Suprapubic skin (tissue), 4 donors: ENCODE results near the gene PPP6R2. TPM values are rescaled to one million over a fixed set of nuclear protein-coding genes. Genes with fewer than 3 reads are reported as not detected.

Experiments used
- DNase-seq, 2 donors: peaks; one replicate each; pipeline ENCODE4 v3.0.0-alpha.2; 2019; ENCODE audit warnings: low spot score in 2 of 2
- H3K27ac ChIP-seq: fragments of 200-600 bp; sonication (generic); one replicate; pipeline ENCODE4 v1.5.1; 2019
- H3K27me3 ChIP-seq: fragments of 200-600 bp; sonication (generic); one replicate; pipeline ENCODE4 v1.5.1; 2019
- H3K36me3 ChIP-seq: fragments of 200-600 bp; sonication (generic); one replicate; pipeline ENCODE4 v1.5.1; 2019
- H3K4me1 ChIP-seq: fragments of 200-600 bp; sonication (generic); one replicate; pipeline ENCODE4 v1.5.1; 2019
- H3K4me3 ChIP-seq: fragments of 200-600 bp; sonication (generic); one replicate; pipeline ENCODE4 v1.5.1; 2019; ENCODE audit warnings: mild to moderate bottlenecking
- H3K9me3 ChIP-seq: fragments of 200-600 bp; sonication (generic); one replicate; pipeline ENCODE4 v1.5.1; 2019
- EP300 ChIP-seq: sonication (generic); formaldehyde crosslinking; IDR thresholded peaks from one replicate; pipeline ENCODE4 v1.6.1; 2017; ENCODE audit warnings: antibody characterized with exemption
- POLR2A ChIP-seq, 2 donors: fragments of 450-650 bp; IDR thresholded peaks; one replicate each; pipeline ENCODE4 v1.6.1; 2017; ENCODE audit warnings: antibody characterized with exemption in 2 of 2, mild to moderate bottlenecking in 2 of 2, moderate library complexity in 2 of 2
- POLR2AphosphoS5 ChIP-seq, 3 donors: sonication (generic); formaldehyde crosslinking; IDR thresholded peaks; one replicate each; pipeline ENCODE4 v1.6.1; 2017; ENCODE audit warnings: antibody characterized with exemption in 3 of 3
- WGBS: methylation state at CpG from one replicate; pipeline ENCODE4 v1.1.5; 2018; 5-methylcytosine and 5-hydroxymethylcytosine counted together
- total RNA-seq, 4 donors: library from RNA; depleted of rRNA; stranded (reverse); fragments of >200 nt; gene quantifications; one replicate each; pipeline ENCODE4 v1.1.0, GENCODE V29; 2016
- TF ChIP-seq, protein P1 (sequence below), 2 donors: fragments of 200-600 bp in 1 of 2; fragments of 450-650 bp in 1 of 2; sonication (generic) in 1 of 2; IDR thresholded peaks; one replicate each; pipeline ENCODE4 v1.5.1; 2016 to 2019; ENCODE audit warnings: antibody characterized with exemption in 2 of 2, mild to moderate bottlenecking in 1 of 2, moderate library complexity in 1 of 2

Gene PPP6R2
- total RNA-seq, 4 donors from 2014 or later, result 46.7 to 70.3 (median 64.6) TPM

DNA sequence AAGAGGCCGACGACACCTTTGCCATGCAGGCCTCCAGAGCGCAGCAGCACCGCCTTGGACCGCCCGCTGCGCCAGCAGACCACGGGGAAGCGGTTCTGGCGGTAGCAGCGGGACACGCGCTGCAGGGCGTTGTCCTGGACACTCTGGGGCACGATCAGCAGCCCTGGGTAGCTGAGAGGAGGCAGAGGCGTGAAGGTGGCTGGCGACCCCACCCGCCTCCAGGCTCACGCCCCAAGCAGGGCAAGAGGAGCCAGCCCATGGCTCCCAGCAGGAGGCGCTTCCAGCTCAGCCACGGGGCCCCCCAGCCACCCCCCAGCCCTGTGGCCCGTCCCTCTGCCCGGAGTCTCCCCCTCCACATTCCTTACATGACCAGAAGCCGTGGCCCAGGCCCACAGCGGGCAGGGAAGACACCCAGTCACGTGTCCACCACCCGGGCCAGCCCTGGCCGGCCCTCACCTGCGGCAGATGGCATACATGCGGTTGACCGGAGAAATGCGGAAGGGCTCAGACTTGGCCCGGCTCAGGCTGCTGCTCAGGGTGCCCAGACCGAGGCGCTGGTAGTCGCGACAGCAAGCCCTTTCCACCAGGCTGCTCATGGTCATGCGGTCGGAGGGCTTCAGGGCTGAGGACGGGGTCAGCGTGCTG, 116.5 kb downstream of the PPP6R2 start:
- no peak for TF ChIP-seq POLR2A (IDR thresholded peaks at IDR 0.05)
- TF ChIP-seq EP300, result no peak
- TF ChIP-seq POLR2AphosphoS5 (IDR thresholded peaks at IDR 0.05), result no peak
- TF ChIP-seq, protein P1, sequence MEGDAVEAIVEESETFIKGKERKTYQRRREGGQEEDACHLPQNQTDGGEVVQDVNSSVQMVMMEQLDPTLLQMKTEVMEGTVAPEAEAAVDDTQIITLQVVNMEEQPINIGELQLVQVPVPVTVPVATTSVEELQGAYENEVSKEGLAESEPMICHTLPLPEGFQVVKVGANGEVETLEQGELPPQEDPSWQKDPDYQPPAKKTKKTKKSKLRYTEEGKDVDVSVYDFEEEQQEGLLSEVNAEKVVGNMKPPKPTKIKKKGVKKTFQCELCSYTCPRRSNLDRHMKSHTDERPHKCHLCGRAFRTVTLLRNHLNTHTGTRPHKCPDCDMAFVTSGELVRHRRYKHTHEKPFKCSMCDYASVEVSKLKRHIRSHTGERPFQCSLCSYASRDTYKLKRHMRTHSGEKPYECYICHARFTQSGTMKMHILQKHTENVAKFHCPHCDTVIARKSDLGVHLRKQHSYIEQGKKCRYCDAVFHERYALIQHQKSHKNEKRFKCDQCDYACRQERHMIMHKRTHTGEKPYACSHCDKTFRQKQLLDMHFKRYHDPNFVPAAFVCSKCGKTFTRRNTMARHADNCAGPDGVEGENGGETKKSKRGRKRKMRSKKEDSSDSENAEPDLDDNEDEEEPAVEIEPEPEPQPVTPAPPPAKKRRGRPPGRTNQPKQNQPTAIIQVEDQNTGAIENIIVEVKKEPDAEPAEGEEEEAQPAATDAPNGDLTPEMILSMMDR (IDR thresholded peaks at IDR 0.05), result no peak
- DNase-seq, result no peak
- Histone ChIP-seq H3K4me1 (peaks cover 14% of the 10 kb centered on the region), H3K9me3 (no peaks in the 10 kb centered on the region), H3K27me3 (no peaks in the 10 kb centered on the region), H3K4me3 (no peak overlapping the region), H3K36me3 (peaks cover 98% of the 10 kb centered on the region), H3K27ac (no peak overlapping the region)
- WGBS, result 92% methylated on average over 20 of the region's 41 CpGs

DNA sequence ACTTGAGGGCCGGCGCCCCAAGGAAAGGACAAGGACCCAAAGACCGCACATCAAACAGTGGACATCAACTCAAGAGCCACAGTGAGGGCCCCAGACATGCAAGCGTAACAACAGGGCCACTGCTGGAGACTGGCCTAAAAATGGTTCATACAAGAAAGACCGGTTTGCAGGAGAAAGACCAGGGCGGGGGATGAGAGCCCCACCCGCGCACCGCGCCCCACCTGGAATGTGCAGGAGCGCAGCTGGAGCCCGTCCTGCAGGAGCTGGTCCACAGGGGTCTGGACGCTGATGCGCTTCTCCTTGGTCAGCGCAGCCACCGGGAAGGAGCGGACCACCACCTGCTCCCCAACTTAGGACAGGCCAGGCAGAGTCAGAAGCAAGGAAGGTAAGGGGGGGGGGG, 117.8 kb downstream of the PPP6R2 start:
- H3K4me1 ChIP-seq, result peaks cover 14% of the 10 kb centered on the region
- peak overlapping the region; percentile 25 for H3K27ac ChIP-seq
- WGBS, result 67% methylated on average over 16 of the region's 17 CpGs
- no peak for DNase-seq
- no peaks in the 10 kb centered on the region for H3K9me3 ChIP-seq
- H3K36me3 ChIP-seq, result peaks cover 98% of the 10 kb centered on the region
- no peak overlapping the region for H3K4me3 ChIP-seq
- TF ChIP-seq, protein P1 (IDR thresholded peaks at IDR 0.05), result no peak
- TF ChIP-seq EP300, result no peak
- TF ChIP-seq POLR2AphosphoS5 (IDR thresholded peaks at IDR 0.05), result no peak
- TF ChIP-seq POLR2A (IDR thresholded peaks at IDR 0.05), result no peak
- H3K27me3 ChIP-seq, result no peaks in the 10 kb centered on the region

DNA sequence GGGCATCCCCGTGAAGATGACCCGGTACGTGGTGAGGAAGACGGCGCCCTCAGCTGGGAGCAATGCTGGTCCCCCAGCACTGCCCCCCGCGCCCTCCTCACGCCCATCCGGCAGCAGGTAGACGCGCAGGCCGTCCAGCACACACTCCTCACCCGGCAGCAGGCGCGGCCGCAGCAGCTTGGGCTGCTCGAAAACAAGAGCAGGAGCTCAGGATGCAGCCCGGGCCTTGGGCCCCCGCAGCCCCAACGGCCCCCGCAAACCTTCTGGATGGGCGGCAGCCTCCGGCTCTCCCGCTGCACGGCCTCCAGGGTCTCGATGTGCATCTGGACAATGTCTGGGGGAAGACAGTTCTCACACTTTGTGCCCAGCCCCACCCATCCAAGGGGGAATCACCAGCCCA, 118.4 kb downstream of the PPP6R2 start:
- DNase-seq, result no peak
- Histone ChIP-seq H3K9me3 (no peaks in the 10 kb centered on the region), H3K27ac (no peak overlapping the region), H3K4me3 (no peak overlapping the region), H3K36me3 (peaks cover 98% of the 10 kb centered on the region), H3K4me1 (peaks cover 14% of the 10 kb centered on the region), H3K27me3 (no peaks in the 10 kb centered on the region)
- no peak for TF ChIP-seq POLR2A (IDR thresholded peaks at IDR 0.05)
- TF ChIP-seq EP300, result no peak
- TF ChIP-seq, protein P1 (IDR thresholded peaks at IDR 0.05), result no peak
- TF ChIP-seq POLR2AphosphoS5 (IDR thresholded peaks at IDR 0.05), result no peak
- WGBS, result 93% methylated on average over 13 of the region's 26 CpGs

DNA sequence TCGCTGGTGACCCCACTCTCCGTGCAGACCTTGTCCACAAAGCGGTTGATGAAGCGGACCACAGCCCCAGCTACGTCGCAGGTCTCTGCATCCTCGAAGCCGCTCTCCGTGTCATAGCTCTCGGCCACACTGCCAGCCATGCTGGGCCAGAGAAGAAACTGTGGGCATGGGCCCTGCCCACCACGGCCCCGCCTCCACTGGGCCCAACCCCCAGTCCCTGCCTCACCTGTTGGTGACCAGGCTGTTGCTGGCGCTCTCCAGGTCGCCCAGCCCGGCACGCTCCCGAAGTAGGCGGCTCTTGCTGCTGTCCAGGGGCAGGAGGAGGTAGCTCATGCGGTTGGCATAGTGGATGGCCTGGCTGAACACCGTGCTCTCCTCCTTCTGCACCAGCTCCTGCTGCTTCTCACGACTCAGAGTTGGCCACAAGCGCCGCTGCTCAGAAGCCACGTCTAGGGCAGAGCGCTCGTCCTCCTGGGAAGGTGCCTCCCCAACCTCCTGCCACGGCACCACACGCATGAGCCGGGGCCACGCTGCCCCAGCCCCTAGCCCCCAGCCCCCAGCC, 118.9 kb downstream of the PPP6R2 start:
- no peak overlapping the region for H3K27ac ChIP-seq
- WGBS, result 91% methylated on average over 9 of the region's 30 CpGs

More for the DNA sequence above, 118.9 kb downstream of the PPP6R2 start:
- no peaks in the 10 kb centered on the region for H3K27me3 ChIP-seq
- H3K9me3 ChIP-seq, result no peaks in the 10 kb centered on the region
- TF ChIP-seq POLR2AphosphoS5 (IDR thresholded peaks at IDR 0.05), result no peak
- TF ChIP-seq EP300, result no peak
- no peak for TF ChIP-seq POLR2A (IDR thresholded peaks at IDR 0.05)
- TF ChIP-seq, protein P1 (IDR thresholded peaks at IDR 0.05), result no peak
- no peak overlapping the region for H3K4me3 ChIP-seq
- peaks cover 14% of the 10 kb centered on the region for H3K4me1 ChIP-seq
- peaks cover 98% of the 10 kb centered on the region for H3K36me3 ChIP-seq
- no peak for DNase-seq
